Epithelial cell of esophagus (primary cell): ENCODE results near the gene SLC25A47.
A peak's percentile ranks its signal among the peaks of the same experiment; 100 is the strongest.

Experiments used
- DNase-seq: peaks from one replicate; pipeline ENCODE4 v3.0.0; 2010; ENCODE audit warnings: low read depth
- H3K4me3 ChIP-seq: 2 replicates; pipeline ENCODE4 v1.5.1; 2011; ENCODE audit warnings: mild to moderate bottlenecking, low read length, control low read depth
- CTCF ChIP-seq: IDR thresholded peaks from 2 replicates; pipeline ENCODE4 v1.5.1; 2011; ENCODE audit warnings: low read depth, mild to moderate bottlenecking, low read length, control low read depth, inconsistent platforms; ENCODE audit not compliant: insufficient read depth; ENCODE audit errors: missing control alignments

The SLC25A47 gene

DNA sequence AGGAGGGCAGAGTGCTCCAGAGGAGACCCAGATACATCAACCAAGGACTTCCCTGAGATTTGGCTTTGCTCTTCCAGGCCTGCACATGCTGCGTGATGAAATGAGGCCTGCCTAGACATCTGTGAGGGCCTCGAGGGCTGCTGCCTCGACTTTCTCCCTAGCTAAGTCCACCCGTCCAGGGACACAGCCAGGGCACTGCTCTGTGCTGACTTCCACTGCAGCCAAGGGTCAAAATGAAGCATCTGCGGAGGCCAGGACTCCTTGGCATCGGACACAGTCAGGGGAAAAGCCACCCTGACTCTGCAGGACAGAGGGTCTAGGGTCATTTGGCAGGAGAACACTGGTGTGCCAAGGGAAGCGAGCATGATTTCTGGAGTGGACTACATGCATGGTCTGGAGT, 10.7 kb downstream of the SLC25A47 start:
- DNase-seq: no peak
- H3K4me3 ChIP-seq: no peak overlapping the region
- TF ChIP-seq CTCF: no peak

GRCh38 chr14:100334904-100335303, 11.8 kb downstream of the SLC25A47 start:
- DNase-seq: no peak
- no peak overlapping the region for H3K4me3 ChIP-seq
- TF ChIP-seq CTCF: no peak

GRCh38 chr14:100336618-100337530, 13.7 kb downstream of the SLC25A47 start:
- no peak for DNase-seq
- TF ChIP-seq CTCF: no peak

DNA sequence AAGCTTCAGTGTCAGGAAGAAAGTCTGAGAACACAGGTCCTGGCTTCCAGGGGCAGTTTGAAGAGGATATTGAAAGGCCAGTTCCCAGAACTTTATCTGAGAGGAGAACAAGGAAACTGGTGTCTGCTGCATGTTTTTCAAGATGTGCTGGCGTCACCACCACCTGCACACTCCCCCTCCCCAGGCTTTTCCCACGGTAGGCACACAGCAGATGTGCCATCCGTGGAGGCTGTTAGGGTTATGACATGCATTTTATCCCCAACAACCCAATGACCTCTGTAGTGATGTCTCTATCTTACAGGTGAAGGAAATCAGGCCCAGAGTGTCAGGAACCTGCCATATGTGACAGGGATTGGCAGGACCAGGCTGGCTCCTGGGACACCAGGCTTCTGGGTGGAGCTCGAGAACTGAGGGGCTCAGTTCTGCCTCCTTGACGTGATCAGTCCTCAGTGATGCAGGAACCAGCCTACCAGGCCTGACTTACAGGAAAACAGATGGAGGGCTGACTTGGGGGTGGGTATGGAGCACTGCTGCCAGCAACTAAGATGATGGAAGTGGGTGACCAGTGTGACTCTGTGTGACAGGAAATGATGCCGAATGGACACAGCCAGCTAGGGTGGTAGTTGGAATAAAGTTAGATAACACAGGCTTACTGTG, 16.8 kb downstream of the SLC25A47 start:
- DNase-seq: no peak
- H3K4me3 ChIP-seq: no peak overlapping the region
- no peak for TF ChIP-seq CTCF

More at GRCh38 chr14:100336618-100337530, 13.7 kb downstream of the SLC25A47 start:
- no peak overlapping the region for H3K4me3 ChIP-seq

DNA sequence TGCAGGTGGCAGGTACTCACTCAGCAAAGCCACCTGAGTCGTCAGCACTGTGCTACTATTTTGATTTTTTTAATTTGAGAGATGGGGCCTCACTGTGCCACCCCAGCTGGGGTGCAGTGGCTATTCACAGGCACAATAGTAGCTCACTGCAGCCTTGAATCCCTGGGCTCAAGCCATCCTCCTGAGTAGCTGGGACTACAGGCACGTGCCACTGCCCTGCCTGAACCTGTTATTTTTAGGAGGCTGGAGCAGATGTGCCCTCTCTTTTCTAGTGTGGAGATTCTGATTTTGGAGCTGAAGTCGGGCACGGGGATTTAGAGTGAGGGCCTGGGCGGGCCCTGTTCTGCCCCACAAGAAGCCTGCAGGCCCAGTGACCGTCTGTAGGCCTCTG, 17.3 kb downstream of the SLC25A47 start:
- no peak for DNase-seq
- TF ChIP-seq CTCF: no peak
- H3K4me3 ChIP-seq: no peak overlapping the region

DNA sequence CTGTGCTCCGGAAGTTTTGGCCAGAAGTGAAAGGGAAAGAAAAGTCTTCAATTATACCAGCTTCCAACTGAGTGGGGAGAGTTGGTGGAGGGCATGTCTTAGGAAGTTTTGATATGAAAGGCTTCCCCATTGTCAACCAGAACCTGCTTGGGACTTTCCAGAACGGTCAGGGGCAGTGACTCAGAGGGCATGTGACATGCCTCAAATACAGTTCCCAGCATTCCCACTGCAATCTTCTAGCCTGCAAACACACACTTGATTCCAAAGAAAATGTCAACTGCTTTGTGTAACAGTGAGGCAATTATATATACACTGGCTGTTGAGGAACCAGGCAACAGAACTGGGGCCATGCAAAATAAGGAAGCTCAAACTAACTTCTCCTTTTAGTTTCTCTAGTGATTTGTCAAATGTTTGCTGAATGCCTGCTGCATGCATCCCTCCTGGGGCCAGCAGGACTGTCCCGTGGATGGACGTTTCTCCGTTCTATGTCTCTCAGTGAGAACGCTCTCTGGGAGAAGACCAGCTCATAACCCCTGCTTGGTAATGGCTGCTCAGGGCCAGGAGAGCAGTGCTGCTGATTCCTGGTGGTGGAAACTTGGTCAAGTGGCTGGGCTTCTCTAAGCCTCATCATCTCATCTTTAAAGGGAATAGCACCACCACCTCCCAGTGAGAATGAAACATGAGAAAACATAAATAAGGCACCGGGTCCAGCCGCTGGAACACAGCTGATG, 18.3 kb downstream of the SLC25A47 start:
- DNase-seq: peak; percentile 85
- H3K4me3 ChIP-seq: no peak overlapping the region
- TF ChIP-seq CTCF: no peak
